Adrenal gland (tissue), 12 donors: ENCODE measurements around the gene TSPAN9. TPM values are rescaled to one million over a fixed set of nuclear protein-coding genes. Genes with fewer than 3 reads are reported as not detected.

Experiments used
- DNase-seq, 7 donors: peaks; one replicate each; pipeline ENCODE4 v3.0.0-alpha.2; 2019 to 2020
- H3K27ac ChIP-seq, 5 donors: fragments of 200-600 bp; sonication (generic) in 4 of 5; 1 replicate in 3 of 5; 2 replicates in 2 of 5; pipeline versions ENCODE4 v1.5.1 to v1.8.0; 2016 to 2020; ENCODE audit warnings: mild to moderate bottlenecking in 1 of 5
- H3K27me3 ChIP-seq: fragments of 200-600 bp; 2 replicates; pipeline ENCODE4 v1.8.0; 2021
- H3K36me3 ChIP-seq, 2 donors: fragments of 200-600 bp; replicated peaks in 1 of 2; 1 replicate in 1 of 2; 2 replicates in 1 of 2; pipeline versions ENCODE4 v1.5.1 to v1.8.0; 2018 to 2022
- H3K4me1 ChIP-seq, 2 donors: fragments of 200-600 bp; replicated peaks in 1 of 2; 1 replicate in 1 of 2; 2 replicates in 1 of 2; pipeline versions ENCODE4 v1.5.1 to v1.8.0; 2018 to 2021
- H3K4me3 ChIP-seq, 4 donors: fragments of 200-600 bp; sonication (generic) in 3 of 4; one replicate each; pipeline ENCODE4 v1.5.1; 2016 to 2018
- H3K9me3 ChIP-seq, 3 donors: fragments of 200-600 bp; sonication (generic) in 1 of 3; replicated peaks in 1 of 3; 1 replicate in 2 of 3; 2 replicates in 1 of 3; pipeline versions ENCODE4 v1.5.1 to v1.8.0; 2016 to 2021
- POLR2A ChIP-seq, 2 donors: fragments of 450-650 bp; IDR thresholded peaks; one replicate each; pipeline ENCODE4 v1.6.1; 2017; ENCODE audit warnings: antibody characterized with exemption in 2 of 2, mild to moderate bottlenecking in 2 of 2, moderate library complexity in 1 of 2
- WGBS, 4 donors: extraction: QIAGEN DNeasy Blood & Tissue Kit in 2 of 4; methylation state at CpG; one replicate each; pipeline versions ENCODE4 v1.1.5 to v1.1.7; 2013 to 2017; 5-methylcytosine and 5-hydroxymethylcytosine counted together
- intact Hi-C, 2 donors: fragments of 100-400 bp; cut with DNase I; formaldehyde crosslinking; loops; one replicate each; pipeline versions ENCODE4 v1.14.1 to v1.15.0; 2022 to 2023
- polyA plus RNA-seq, 3 donors: library from polyadenylated mRNA; stranded (reverse); fragments of 200-250 nt in 2 of 3; fragments of 350-450 nt in 1 of 3; fragmentation: Illumina TruSeq in 1 of 3; extraction: RNeasy Lipid Tissue Mini Kit (QIAGEN cat#74804) in 1 of 3; gene quantifications; one replicate each; pipeline ENCODE4 v1.2.3, GENCODE V29; 2013 to 2014
- total RNA-seq, 9 donors: library from RNA; depleted of rRNA in 4 of 9; stranded (reverse); fragments of >200 nt in 4 of 9; fragments of 120-200 nt in 1 of 9; fragmentation: NEBNext Ultra II Directional in 1 of 9; extraction: Animal tissue kit (Norgen Biotek cat#: 25700) in 1 of 9; gene quantifications; one replicate each; pipeline versions ENCODE4 v1.1.0 to v1.2.4, GENCODE V29; 2013 to 2023
- TF ChIP-seq, protein P1 (sequence below), 6 experiments: fragments of 450-650 bp in 4 of 6; fragments of 200-600 bp in 2 of 6; sonication (generic) in 1 of 6; IDR thresholded peaks; 1 replicate in 5 of 6; 2 replicates in 1 of 6; pipeline versions ENCODE4 v1.5.1 to v1.8.0; 2016 to 2021; ENCODE audit warnings: antibody characterized with exemption in 6 of 6, mild to moderate bottlenecking in 2 of 6, moderate library complexity in 1 of 6
- donor health status: healthy with polysubstance abuse.
- donor health status: Bipolar disorder and iron deficiency.
- donor health status: DM: yes; HTN: yes; CAD: no.
- donor health status: DM: no; HTN: no; CAD: no.
- donor health status: DM: no; HTN: no; CAD: no.
- donor health status: DM: yes; HTN: yes; CAD: no.

The TSPAN9 gene
- total and polyA plus RNA-seq, 12 donors, result 12.4 to 31.4 (median 22.4) TPM

- TF ChIP-seq, protein P1, sequence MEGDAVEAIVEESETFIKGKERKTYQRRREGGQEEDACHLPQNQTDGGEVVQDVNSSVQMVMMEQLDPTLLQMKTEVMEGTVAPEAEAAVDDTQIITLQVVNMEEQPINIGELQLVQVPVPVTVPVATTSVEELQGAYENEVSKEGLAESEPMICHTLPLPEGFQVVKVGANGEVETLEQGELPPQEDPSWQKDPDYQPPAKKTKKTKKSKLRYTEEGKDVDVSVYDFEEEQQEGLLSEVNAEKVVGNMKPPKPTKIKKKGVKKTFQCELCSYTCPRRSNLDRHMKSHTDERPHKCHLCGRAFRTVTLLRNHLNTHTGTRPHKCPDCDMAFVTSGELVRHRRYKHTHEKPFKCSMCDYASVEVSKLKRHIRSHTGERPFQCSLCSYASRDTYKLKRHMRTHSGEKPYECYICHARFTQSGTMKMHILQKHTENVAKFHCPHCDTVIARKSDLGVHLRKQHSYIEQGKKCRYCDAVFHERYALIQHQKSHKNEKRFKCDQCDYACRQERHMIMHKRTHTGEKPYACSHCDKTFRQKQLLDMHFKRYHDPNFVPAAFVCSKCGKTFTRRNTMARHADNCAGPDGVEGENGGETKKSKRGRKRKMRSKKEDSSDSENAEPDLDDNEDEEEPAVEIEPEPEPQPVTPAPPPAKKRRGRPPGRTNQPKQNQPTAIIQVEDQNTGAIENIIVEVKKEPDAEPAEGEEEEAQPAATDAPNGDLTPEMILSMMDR (IDR thresholded peaks at IDR 0.05), result no peak
- no peak for TF ChIP-seq POLR2A (IDR thresholded peaks at IDR 0.05)
- Histone ChIP-seq H3K27ac (no peak overlapping the region), H3K27me3 (no peaks in the 10 kb centered on the region), H3K36me3 (no peaks in the 10 kb centered on the region), H3K4me1 (no peaks in the 10 kb centered on the region), H3K4me3 (no peak overlapping the region), H3K9me3 (no peaks in the 10 kb centered on the region)
- DNase-seq, result no peak
- WGBS, 4 donors, result 78 to 84% (median 81%) methylated on average over 7 of the region's 7 CpGs
- intact Hi-C loops, result no loop called here
Observed at GRCh38 chr12:3054374-3054773, 22.8 kb upstream of the TSPAN9 start.

GRCh38 chr12:3055026-3055703 lies 22.0 kb upstream of the TSPAN9 start:
- Histone ChIP-seq H3K4me1 (no peaks in the 10 kb centered on the region), H3K27me3 (no peaks in the 10 kb centered on the region), H3K27ac (no peak overlapping the region), H3K9me3 (no peaks in the 10 kb centered on the region), H3K4me3 (no peak overlapping the region), H3K36me3 (no peaks in the 10 kb centered on the region)
- 71 to 78% (median 74%) methylated on average over 10 to 12 of the region's 12 CpGs for WGBS, 4 donors
- TF ChIP-seq, protein P1 (IDR thresholded peaks at IDR 0.05), result no peak
- no peak for TF ChIP-seq POLR2A (IDR thresholded peaks at IDR 0.05)
- no peak for DNase-seq
- intact Hi-C loops, result no loop called here

GRCh38 chr12:3055704-3056467 lies 21.3 kb upstream of the TSPAN9 start:
- WGBS, 4 donors, result 62 to 86% (median 78%) methylated on average over 5 to 8 of the region's 8 CpGs
- Histone ChIP-seq H3K27me3 (no peaks in the 10 kb centered on the region), H3K4me1 (no peaks in the 10 kb centered on the region), H3K36me3 (no peaks in the 10 kb centered on the region), H3K27ac (no peak overlapping the region), H3K4me3 (no peak overlapping the region), H3K9me3 (no peaks in the 10 kb centered on the region)
- DNase-seq, result no peak
- TF ChIP-seq, protein P1 (IDR thresholded peaks at IDR 0.05), result no peak
- TF ChIP-seq POLR2A (IDR thresholded peaks at IDR 0.05), result no peak
- intact Hi-C loops, result no loop called here

GRCh38 chr12:3061059-3061458 lies 16.1 kb upstream of the TSPAN9 start:
- Histone ChIP-seq H3K4me1 (no peaks in the 10 kb centered on the region), H3K27me3 (no peaks in the 10 kb centered on the region), H3K27ac (no peak overlapping the region), H3K36me3 (no peaks in the 10 kb centered on the region), H3K9me3 (no peaks in the 10 kb centered on the region), H3K4me3 (no peak overlapping the region)
- TF ChIP-seq, protein P1 (IDR thresholded peaks at IDR 0.05), result no peak
- no peak for TF ChIP-seq POLR2A (IDR thresholded peaks at IDR 0.05)
- no peak for DNase-seq
- 44 to 67% (median 54%) methylated on average over 5 of the region's 5 CpGs for WGBS, 4 donors
- intact Hi-C loops, result no loop called here
